HCT116 (cell line): Measurements from ENCODE around the gene ANGPTL4. TPM values are rescaled to one million over a fixed set of nuclear protein-coding genes. Genes with fewer than 3 reads are reported as not detected.
A peak's percentile ranks its signal among the peaks of the same experiment; 100 is the strongest.

Experiments
- ATAC-seq: fragments of 200-7000 bp; cut with Tn5 transposase; 2 replicates; pipeline ENCODE4 v1.9.1; 2020; ENCODE audit warnings: mild to moderate bottlenecking, moderate library complexity
- BruUV-seq: library from RNA; stranded (reverse); fragments of 400-500 nt; replicated peaks from 2 replicates; lab custom pipeline; 2021; lab: Mats Ljungman, UMichigan
- CTCF ChIA-PET: fragments of 300-600 bp; sonication (Branson Sonifier 250); formaldehyde crosslinking; loops from one replicate; lab custom pipeline; 2021; ENCODE audit warnings: antibody characterized with exemption; lab: Charles Lee
- POLR2A ChIA-PET: fragments of 300-600, 350-600 bp; sonication (Branson Sonifier 250); formaldehyde crosslinking; loops from one replicate; lab custom pipeline; 2021; ENCODE audit warnings: antibody characterized with exemption; lab: Charles Lee
- RAD21 ChIA-PET, 2 experiments: fragments of 300-600 bp; sonication (Branson Sonifier 250); formaldehyde crosslinking; loops; one replicate each; lab custom pipeline; 2023; ENCODE audit warnings: low total read pairs in 2 of 2; ENCODE audit not compliant: uncharacterized antibody in 2 of 2, unreplicated experiment in 2 of 2, low non-redundant PET in 1 of 2; lab: Charles Lee
- DNase-seq: peaks from one replicate; pipeline ENCODE4 v3.0.0-alpha.2; 2010; ENCODE audit warnings: low read depth, low spot score
- H2AFZ ChIP-seq: fragments of 200-600 bp; shearing (Covaris generic), sonication (generic); 2 replicates; pipeline ENCODE4 v1.6.1; 2017; ENCODE audit warnings: low read depth, mixed run types, mixed read lengths, antibody characterized with exemption, low read length; ENCODE audit not compliant: poor library complexity, severe bottlenecking
- H3K27ac ChIP-seq: 2 replicates; pipeline ENCODE4 v1.5.1; 2012; ENCODE audit warnings: low read depth, low read length
- H3K27me3 ChIP-seq: fragments of 200-600 bp; sonication (generic); 2 replicates; pipeline ENCODE4 v1.6.1; 2016; ENCODE audit warnings: mixed run types, low read length, mixed read lengths; ENCODE audit not compliant: insufficient read depth
- H3K36me3 ChIP-seq, 2 experiments: fragments of 200-500 bp in 1 of 2; fragments of 200-600 bp in 1 of 2; sonication (Bioruptor generic) in 1 of 2; sonication (generic) in 1 of 2; 2 replicates each; pipeline versions ENCODE4 v1.5.1 to v1.6.1; 2014 to 2016; ENCODE audit warnings: low read length in 2 of 2, inconsistent platforms in 1 of 2, mixed read lengths in 1 of 2, mixed run types in 1 of 2; ENCODE audit not compliant: insufficient read depth in 2 of 2, control insufficient read depth in 1 of 2
- H3K4me1 ChIP-seq, 2 experiments: fragments of 200-600 bp in 1 of 2; sonication (generic) in 1 of 2; 2 replicates each; pipeline versions ENCODE4 v1.5.1 to v1.6.1; 2012 to 2017; ENCODE audit warnings: low read length in 2 of 2, inconsistent platforms in 1 of 2, mild to moderate bottlenecking in 1 of 2, mixed read lengths in 1 of 2, mixed run types in 1 of 2, moderate library complexity in 1 of 2; ENCODE audit not compliant: insufficient read depth in 2 of 2, control insufficient read depth in 1 of 2
- H3K4me2 ChIP-seq: fragments of 200-600 bp; sonication (generic); 2 replicates; pipeline ENCODE4 v1.6.1; 2017; ENCODE audit warnings: mixed run types, low read length, mixed read lengths
- H3K4me3 ChIP-seq, 2 experiments: fragments of 200-600 bp in 1 of 2; sonication (generic) in 1 of 2; replicated peaks in 1 of 2; 2 replicates each; pipeline ENCODE4 v1.5.1; 2011 to 2016; ENCODE audit warnings: low read length in 2 of 2, control low read depth in 1 of 2, low read depth in 1 of 2, mild to moderate bottlenecking in 1 of 2, mixed read lengths in 1 of 2, mixed run types in 1 of 2
- H3K79me2 ChIP-seq: fragments of 200-600 bp; sonication (generic); 2 replicates; pipeline ENCODE4 v1.6.1; 2017; ENCODE audit warnings: mild to moderate bottlenecking, mixed run types, low read length, moderate library complexity, mixed read lengths; ENCODE audit not compliant: insufficient read depth
- H3K9ac ChIP-seq: fragments of 200-600 bp; sonication (generic); 2 replicates; pipeline ENCODE4 v1.6.1; 2016; ENCODE audit warnings: low read length, mixed read lengths
- H3K9me2 ChIP-seq: fragments of 200-600 bp; sonication (generic), shearing (Covaris generic); 2 replicates; pipeline ENCODE4 v1.6.1; 2017; ENCODE audit warnings: mixed run types, mild to moderate bottlenecking, moderate library complexity; ENCODE audit not compliant: insufficient read depth
- H3K9me3 ChIP-seq, 2 experiments: fragments of 200-500 bp in 1 of 2; fragments of 200-600 bp in 1 of 2; sonication (Bioruptor generic) in 1 of 2; sonication (generic) in 1 of 2; 2 replicates each; pipeline ENCODE4 v1.6.1; 2014 to 2017; ENCODE audit warnings: low read length in 2 of 2, mixed read lengths in 2 of 2, inconsistent platforms in 1 of 2, low read depth in 1 of 2, mild to moderate bottlenecking in 1 of 2, mixed run types in 1 of 2, moderate library complexity in 1 of 2; ENCODE audit not compliant: control insufficient read depth in 1 of 2, insufficient read depth in 1 of 2
- H4K20me1 ChIP-seq: fragments of 200-600 bp; sonication (generic), shearing (Covaris generic); 2 replicates; pipeline ENCODE4 v1.6.1; 2017; ENCODE audit warnings: mixed run types, mild to moderate bottlenecking, moderate library complexity; ENCODE audit not compliant: insufficient read depth
- CBX3 ChIP-seq: IDR thresholded peaks from 2 replicates; pipeline ENCODE4 v1.6.1; 2012; ENCODE audit warnings: low read depth
- CEBPB ChIP-seq: IDR thresholded peaks from 2 replicates; pipeline ENCODE4 v1.6.1; 2012; ENCODE audit warnings: low read depth
- EGR1 ChIP-seq: IDR thresholded peaks from 2 replicates; pipeline ENCODE4 v1.6.1; 2012; ENCODE audit warnings: low read depth
- EZH2 ChIP-seq: fragments of 200-600 bp; sonication (generic); IDR thresholded peaks from 2 replicates; pipeline ENCODE4 v1.6.1; 2017; ENCODE audit warnings: antibody characterized with exemption, mixed run types
- JUND ChIP-seq: IDR thresholded peaks from 2 replicates; pipeline ENCODE4 v1.6.1; 2012
- POLR2A ChIP-seq: IDR thresholded peaks from 2 replicates; pipeline ENCODE4 v1.7.0; 2011; ENCODE audit warnings: borderline replicate concordance; ENCODE audit not compliant: insufficient read depth, insufficient read length; ENCODE audit errors: extremely low read depth
- POLR2AphosphoS5 ChIP-seq: IDR thresholded peaks from 2 replicates; pipeline ENCODE4 v1.6.1; 2011; ENCODE audit warnings: mild to moderate bottlenecking, low read depth, low read length, moderate library complexity
- SIN3A ChIP-seq: IDR thresholded peaks from 2 replicates; pipeline ENCODE4 v1.6.1; 2012; ENCODE audit warnings: low read depth
- SP1 ChIP-seq: IDR thresholded peaks from 2 replicates; pipeline ENCODE4 v1.6.1; 2012; ENCODE audit warnings: low read depth
- TCF7L2 ChIP-seq: IDR thresholded peaks from 2 replicates; pipeline ENCODE4 v1.7.0; 2011; ENCODE audit warnings: borderline replicate concordance, inconsistent platforms; ENCODE audit not compliant: insufficient read depth, insufficient read length; ENCODE audit errors: extremely low read depth
- YY1 ChIP-seq: IDR thresholded peaks from 2 replicates; pipeline ENCODE4 v1.6.1; 2011; ENCODE audit warnings: low read length, low read depth, moderate library complexity, mild to moderate bottlenecking; ENCODE audit not compliant: insufficient replicate concordance; ENCODE audit errors: extremely low read depth
- ZBTB33 ChIP-seq: IDR thresholded peaks from 2 replicates; pipeline ENCODE4 v1.6.1; 2011; ENCODE audit warnings: mild to moderate bottlenecking, low read length, moderate library complexity; ENCODE audit not compliant: insufficient replicate concordance; ENCODE audit errors: extremely low read depth
- ZFX ChIP-seq: fragments of 450-650 bp; IDR thresholded peaks from 2 replicates; pipeline ENCODE4 v1.6.1; 2017
- ZNF274 ChIP-seq: fragments of 200-500 bp; sonication (Bioruptor generic); IDR thresholded peaks from 2 replicates; pipeline ENCODE4 v1.6.1; 2014; ENCODE audit warnings: mild to moderate bottlenecking, low read depth, low read length, inconsistent platforms
- intact Hi-C: fragments of 100-400 bp; cut with micrococcal nuclease; formaldehyde crosslinking; loops from 2 replicates; pipeline ENCODE4 v1.10.0; 2022
- total RNA-seq: library from RNA; stranded (reverse); gene quantifications from one replicate; pipeline ENCODE4 v1.2.1, GENCODE V29; 2021; ENCODE audit not compliant: unreplicated experiment
- TF ChIP-seq, protein P1 (sequence below), 3 experiments: fragments of 200-600 bp in 1 of 3; sonication (generic) in 1 of 3; IDR thresholded peaks in 2 of 3; conservative IDR thresholded peaks in 1 of 3; 2 replicates each; pipeline ENCODE4 v1.5.1; 2012 to 2017; ENCODE audit warnings: low read depth in 2 of 3, low read length in 2 of 3, antibody characterized with exemption in 1 of 3, borderline replicate concordance in 1 of 3, control low read depth in 1 of 3, mild to moderate bottlenecking in 1 of 3, mixed read lengths in 1 of 3, mixed run types in 1 of 3, moderate library complexity in 1 of 3; ENCODE audit not compliant: insufficient read depth in 1 of 3
- TF ChIP-seq, protein P2 (sequence below): IDR thresholded peaks from 2 replicates; pipeline ENCODE4 v1.6.1; 2012; ENCODE audit warnings: low read depth

Gene ANGPTL4
- total RNA-seq, 1 experiment from 2014 or later: 54.8 TPM

GRCh38 chr19:8343483-8343844, 20.5 kb upstream of the ANGPTL4 start:
- Histone ChIP-seq H2AFZ (no peak overlapping the region), H3K79me2 (no peaks in the 10 kb centered on the region), H4K20me1 (no peaks in the 10 kb centered on the region), H3K4me1 (peaks cover 14 to 25% of the 10 kb centered on the region in 2 experiments), H3K27ac (no peak overlapping the region), H3K9me3 (no peaks in the 10 kb centered on the region), H3K4me3 (peak overlapping the region; percentile 59 to 63), H3K27me3 (no peaks in the 10 kb centered on the region), H3K9me2 (no peaks in the 10 kb centered on the region), H3K36me3 (no peaks in the 10 kb centered on the region), H3K9ac (peak overlapping the region; percentile 67; the same call in 1 of the 2 replicates)
- ATAC-seq: peak; percentile 31
- ChIA-PET RAD21 (no interaction called here), CTCF (interaction anchor here (2.3 to 2.6 kb wide), 2 partner anchors 8 to 11 kb away, joined by 12 to 14 read pairs; no protein-coding TSS in a partner anchor)
- no TSS peak for BruUV-seq
- intact Hi-C loops: no loop called here
- DNase-seq: no peak
- TF ChIP-seq SIN3A: no peak
- no peak for TF ChIP-seq CEBPB
- TF ChIP-seq ZBTB33: no peak
- TF ChIP-seq, protein P1, sequence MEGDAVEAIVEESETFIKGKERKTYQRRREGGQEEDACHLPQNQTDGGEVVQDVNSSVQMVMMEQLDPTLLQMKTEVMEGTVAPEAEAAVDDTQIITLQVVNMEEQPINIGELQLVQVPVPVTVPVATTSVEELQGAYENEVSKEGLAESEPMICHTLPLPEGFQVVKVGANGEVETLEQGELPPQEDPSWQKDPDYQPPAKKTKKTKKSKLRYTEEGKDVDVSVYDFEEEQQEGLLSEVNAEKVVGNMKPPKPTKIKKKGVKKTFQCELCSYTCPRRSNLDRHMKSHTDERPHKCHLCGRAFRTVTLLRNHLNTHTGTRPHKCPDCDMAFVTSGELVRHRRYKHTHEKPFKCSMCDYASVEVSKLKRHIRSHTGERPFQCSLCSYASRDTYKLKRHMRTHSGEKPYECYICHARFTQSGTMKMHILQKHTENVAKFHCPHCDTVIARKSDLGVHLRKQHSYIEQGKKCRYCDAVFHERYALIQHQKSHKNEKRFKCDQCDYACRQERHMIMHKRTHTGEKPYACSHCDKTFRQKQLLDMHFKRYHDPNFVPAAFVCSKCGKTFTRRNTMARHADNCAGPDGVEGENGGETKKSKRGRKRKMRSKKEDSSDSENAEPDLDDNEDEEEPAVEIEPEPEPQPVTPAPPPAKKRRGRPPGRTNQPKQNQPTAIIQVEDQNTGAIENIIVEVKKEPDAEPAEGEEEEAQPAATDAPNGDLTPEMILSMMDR (IDR thresholded peaks at IDR 0.05 in 2 of 3, conservative IDR thresholded peaks at IDR 0.05 in 1 of 3; ENCODE audit: borderline replicate concordance in 1 of 3, insufficient read depth in 1 of 3, low read depth in 2 of 3, low read length in 2 of 3): no peak
- no peak for TF ChIP-seq YY1
- no peak for TF ChIP-seq ZFX
- no peak for TF ChIP-seq EZH2
- no peak for TF ChIP-seq TCF7L2
- TF ChIP-seq, protein P2, sequence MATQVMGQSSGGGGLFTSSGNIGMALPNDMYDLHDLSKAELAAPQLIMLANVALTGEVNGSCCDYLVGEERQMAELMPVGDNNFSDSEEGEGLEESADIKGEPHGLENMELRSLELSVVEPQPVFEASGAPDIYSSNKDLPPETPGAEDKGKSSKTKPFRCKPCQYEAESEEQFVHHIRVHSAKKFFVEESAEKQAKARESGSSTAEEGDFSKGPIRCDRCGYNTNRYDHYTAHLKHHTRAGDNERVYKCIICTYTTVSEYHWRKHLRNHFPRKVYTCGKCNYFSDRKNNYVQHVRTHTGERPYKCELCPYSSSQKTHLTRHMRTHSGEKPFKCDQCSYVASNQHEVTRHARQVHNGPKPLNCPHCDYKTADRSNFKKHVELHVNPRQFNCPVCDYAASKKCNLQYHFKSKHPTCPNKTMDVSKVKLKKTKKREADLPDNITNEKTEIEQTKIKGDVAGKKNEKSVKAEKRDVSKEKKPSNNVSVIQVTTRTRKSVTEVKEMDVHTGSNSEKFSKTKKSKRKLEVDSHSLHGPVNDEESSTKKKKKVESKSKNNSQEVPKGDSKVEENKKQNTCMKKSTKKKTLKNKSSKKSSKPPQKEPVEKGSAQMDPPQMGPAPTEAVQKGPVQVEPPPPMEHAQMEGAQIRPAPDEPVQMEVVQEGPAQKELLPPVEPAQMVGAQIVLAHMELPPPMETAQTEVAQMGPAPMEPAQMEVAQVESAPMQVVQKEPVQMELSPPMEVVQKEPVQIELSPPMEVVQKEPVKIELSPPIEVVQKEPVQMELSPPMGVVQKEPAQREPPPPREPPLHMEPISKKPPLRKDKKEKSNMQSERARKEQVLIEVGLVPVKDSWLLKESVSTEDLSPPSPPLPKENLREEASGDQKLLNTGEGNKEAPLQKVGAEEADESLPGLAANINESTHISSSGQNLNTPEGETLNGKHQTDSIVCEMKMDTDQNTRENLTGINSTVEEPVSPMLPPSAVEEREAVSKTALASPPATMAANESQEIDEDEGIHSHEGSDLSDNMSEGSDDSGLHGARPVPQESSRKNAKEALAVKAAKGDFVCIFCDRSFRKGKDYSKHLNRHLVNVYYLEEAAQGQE: no peak
- no peak for TF ChIP-seq JUND
- no peak for TF ChIP-seq SP1
- TF ChIP-seq EGR1: no peak
- no peak for TF ChIP-seq ZNF274
- TF ChIP-seq POLR2AphosphoS5: no peak
- no peak for TF ChIP-seq CBX3
- TF ChIP-seq POLR2A: no peak
- TF ChIP-seq, all 23 proteins: peak for 0
- H3K4me2 ChIP-seq: peak overlapping the region; percentile 96
- POLR2A ChIA-PET: interaction anchor here (0.7 to 1.6 kb wide), 4 partner anchors 9 to 20 kb away, joined by 3 to 6 read pairs (median 4); partner anchors contain the start of gene ANGPTL4
